ENCODE measurements around the gene SLC36A2.

The SLC36A2 gene

GRCh38 chr5:151362970-151363369, 15.6 kb upstream of the SLC36A2 start:
- Histone ChIP-seq H3K79me2 (no peaks in the 10 kb centered on the region), H3K4me2 (ENCODE audit: low read length) (no peak overlapping the region), H3K4me1 (no peaks in the 10 kb centered on the region), H3K4me3 (ENCODE audit: low read depth, low read length) (no peak overlapping the region), H3K9ac (no peak overlapping the region), H3K36me3 (ENCODE audit: control insufficient read depth, insufficient read depth, low read length) (no peaks in the 10 kb centered on the region), H3K27ac (no peak overlapping the region), H3K9me3 (ENCODE audit: control insufficient read depth, low read length) (no peaks in the 10 kb centered on the region), H3K27me3 (ENCODE audit: control insufficient read depth, insufficient read depth, low read length) (no peaks in the 10 kb centered on the region), H2AFZ (no peak overlapping the region)
- TF ChIP-seq, protein P1, sequence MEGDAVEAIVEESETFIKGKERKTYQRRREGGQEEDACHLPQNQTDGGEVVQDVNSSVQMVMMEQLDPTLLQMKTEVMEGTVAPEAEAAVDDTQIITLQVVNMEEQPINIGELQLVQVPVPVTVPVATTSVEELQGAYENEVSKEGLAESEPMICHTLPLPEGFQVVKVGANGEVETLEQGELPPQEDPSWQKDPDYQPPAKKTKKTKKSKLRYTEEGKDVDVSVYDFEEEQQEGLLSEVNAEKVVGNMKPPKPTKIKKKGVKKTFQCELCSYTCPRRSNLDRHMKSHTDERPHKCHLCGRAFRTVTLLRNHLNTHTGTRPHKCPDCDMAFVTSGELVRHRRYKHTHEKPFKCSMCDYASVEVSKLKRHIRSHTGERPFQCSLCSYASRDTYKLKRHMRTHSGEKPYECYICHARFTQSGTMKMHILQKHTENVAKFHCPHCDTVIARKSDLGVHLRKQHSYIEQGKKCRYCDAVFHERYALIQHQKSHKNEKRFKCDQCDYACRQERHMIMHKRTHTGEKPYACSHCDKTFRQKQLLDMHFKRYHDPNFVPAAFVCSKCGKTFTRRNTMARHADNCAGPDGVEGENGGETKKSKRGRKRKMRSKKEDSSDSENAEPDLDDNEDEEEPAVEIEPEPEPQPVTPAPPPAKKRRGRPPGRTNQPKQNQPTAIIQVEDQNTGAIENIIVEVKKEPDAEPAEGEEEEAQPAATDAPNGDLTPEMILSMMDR (IDR thresholded peaks at IDR 0.05), result no peak

- Histone ChIP-seq H3K4me2 (ENCODE audit: low read length) (no peak overlapping the region), H3K4me1 (no peaks in the 10 kb centered on the region)
- TF ChIP-seq, protein P1 (IDR thresholded peaks at IDR 0.05), result no peak
Observed at GRCh38 chr5:151359391-151359790, 12.0 kb upstream of the SLC36A2 start.

GRCh38 chr5:151357792-151358191, 10.4 kb upstream of the SLC36A2 start:
- Histone ChIP-seq H3K27me3 (ENCODE audit: control insufficient read depth, insufficient read depth, low read length) (no peaks in the 10 kb centered on the region), H3K36me3 (ENCODE audit: control insufficient read depth, insufficient read depth, low read length) (no peaks in the 10 kb centered on the region), H3K9me3 (ENCODE audit: control insufficient read depth, low read length) (no peaks in the 10 kb centered on the region), H3K9ac (no peak overlapping the region), H3K4me2 (ENCODE audit: low read length) (no peak overlapping the region), H3K79me2 (no peaks in the 10 kb centered on the region), H3K27ac (no peak overlapping the region), H2AFZ (no peak overlapping the region), H3K4me1 (no peaks in the 10 kb centered on the region), H3K4me3 (ENCODE audit: low read depth, low read length) (no peak overlapping the region)
- TF ChIP-seq, protein P1 (IDR thresholded peaks at IDR 0.05), result no peak

More at GRCh38 chr5:151359391-151359790, 12.0 kb upstream of the SLC36A2 start:
- no peak overlapping the region for H3K4me3 ChIP-seq (ENCODE audit: low read depth, low read length)
- no peaks in the 10 kb centered on the region for H3K79me2 ChIP-seq
- no peaks in the 10 kb centered on the region for H3K27me3 ChIP-seq (ENCODE audit: control insufficient read depth, insufficient read depth, low read length)
- no peak overlapping the region for H2AFZ ChIP-seq
- H3K27ac ChIP-seq, result no peak overlapping the region
- H3K36me3 ChIP-seq (ENCODE audit: control insufficient read depth, insufficient read depth, low read length), result no peaks in the 10 kb centered on the region
- no peaks in the 10 kb centered on the region for H3K9me3 ChIP-seq (ENCODE audit: control insufficient read depth, low read length)
- H3K9ac ChIP-seq, result no peak overlapping the region

DNA sequence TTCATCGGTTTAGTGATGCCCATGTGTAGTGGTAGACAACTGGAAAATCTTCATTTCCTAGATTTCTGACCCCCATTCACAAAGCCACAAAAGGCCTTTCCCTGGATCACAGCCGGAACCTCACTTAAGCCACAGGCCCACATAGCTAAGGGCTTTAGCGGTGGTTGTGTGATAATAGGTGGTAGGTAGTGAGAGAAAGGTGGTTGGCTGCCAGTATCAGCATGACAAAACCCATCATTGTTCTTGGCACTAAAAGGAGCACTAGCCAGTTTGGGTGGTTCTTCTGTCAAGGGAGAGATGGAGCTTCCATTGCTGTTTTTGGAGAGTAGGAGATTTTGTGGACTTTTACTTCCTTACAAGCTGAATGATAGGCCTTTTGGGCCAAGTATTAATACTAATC, 9.7 kb upstream of the SLC36A2 start:
- Histone ChIP-seq H2AFZ (no peak overlapping the region), H3K36me3 (ENCODE audit: control insufficient read depth, insufficient read depth, low read length) (no peaks in the 10 kb centered on the region), H3K79me2 (no peaks in the 10 kb centered on the region), H3K4me3 (ENCODE audit: low read depth, low read length) (no peak overlapping the region), H3K27me3 (ENCODE audit: control insufficient read depth, insufficient read depth, low read length) (no peaks in the 10 kb centered on the region), H3K4me1 (no peaks in the 10 kb centered on the region), H3K9me3 (ENCODE audit: control insufficient read depth, low read length) (no peaks in the 10 kb centered on the region), H3K9ac (no peak overlapping the region), H3K4me2 (ENCODE audit: low read length) (no peak overlapping the region), H3K27ac (no peak overlapping the region)
- TF ChIP-seq, protein P1 (IDR thresholded peaks at IDR 0.05), result no peak

- Histone ChIP-seq H2AFZ (no peak overlapping the region), H3K9me3 (ENCODE audit: control insufficient read depth, low read length) (no peaks in the 10 kb centered on the region), H3K4me2 (ENCODE audit: low read length) (no peak overlapping the region), H3K79me2 (peaks cover under 1% of the 10 kb centered on the region), H3K27ac (no peak overlapping the region), H3K9ac (no peak overlapping the region), H3K4me1 (peaks cover 3% of the 10 kb centered on the region), H3K4me3 (ENCODE audit: low read depth, low read length) (no peak overlapping the region), H3K36me3 (ENCODE audit: control insufficient read depth, insufficient read depth, low read length) (no peaks in the 10 kb centered on the region), H3K27me3 (ENCODE audit: control insufficient read depth, insufficient read depth, low read length) (no peaks in the 10 kb centered on the region)
- TF ChIP-seq, protein P1 (IDR thresholded peaks at IDR 0.05), result no peak
Observed at GRCh38 chr5:151351671-151352070, 4.3 kb upstream of the SLC36A2 start.

Measured in parathyroid adenoma (tissue), 2 donors.